ENCODE data around the gene PTPN5.

The PTPN5 gene

GRCh38 chr11:18752502-18752901 is 39.1 kb downstream of the PTPN5 start:
- no peak for TF ChIP-seq POLR2A (IDR thresholded peaks at IDR 0.05; ENCODE audit: low read depth, low read length)
- no peak for TF ChIP-seq POLR2AphosphoS5 (IDR thresholded peaks at IDR 0.05; ENCODE audit: low read depth, low read length)
- no peak for TF ChIP-seq TAF1 (IDR thresholded peaks at IDR 0.05; ENCODE audit: borderline replicate concordance, low read depth, low read length)
- DNase-seq (ENCODE audit: insufficient read length): no peak
- no peak for FAIRE-seq

DNA sequence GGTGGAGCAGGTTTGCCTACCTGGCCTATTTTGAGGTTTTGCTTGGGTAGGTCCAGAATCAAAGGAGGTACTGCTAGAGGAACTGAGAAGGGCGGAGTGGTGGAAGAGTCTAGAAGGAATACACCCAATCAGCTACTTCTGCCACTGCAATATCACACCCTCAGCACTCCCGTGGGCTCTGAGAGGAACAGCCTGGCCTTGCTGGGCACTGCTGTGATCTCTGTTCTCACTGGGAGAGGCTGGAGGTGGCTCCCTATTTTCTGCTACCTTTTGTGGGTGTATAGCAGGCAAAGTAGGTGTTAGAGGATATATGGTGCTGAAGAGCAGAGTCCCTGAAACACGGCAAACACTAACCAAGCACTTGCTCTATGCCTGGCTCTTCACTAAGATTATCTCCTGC is 40.7 kb downstream of the PTPN5 start:
- no peak for FAIRE-seq
- DNase-seq (ENCODE audit: insufficient read length): no peak
- TF ChIP-seq TAF1 (IDR thresholded peaks at IDR 0.05; ENCODE audit: borderline replicate concordance, low read depth, low read length) (no peak), POLR2AphosphoS5 (IDR thresholded peaks at IDR 0.05; ENCODE audit: low read depth, low read length) (no peak), POLR2A (IDR thresholded peaks at IDR 0.05; ENCODE audit: low read depth, low read length) (no peak)

- FAIRE-seq: no peak
- no peak for TF ChIP-seq POLR2AphosphoS5 (IDR thresholded peaks at IDR 0.05; ENCODE audit: low read depth, low read length)
- TF ChIP-seq POLR2A (IDR thresholded peaks at IDR 0.05; ENCODE audit: low read depth, low read length): no peak
- no peak for TF ChIP-seq TAF1 (IDR thresholded peaks at IDR 0.05; ENCODE audit: borderline replicate concordance, low read depth, low read length)
- no peak for DNase-seq (ENCODE audit: insufficient read length)
Measured at GRCh38 chr11:18749681-18750319, 41.8 kb downstream of the PTPN5 start.

DNA sequence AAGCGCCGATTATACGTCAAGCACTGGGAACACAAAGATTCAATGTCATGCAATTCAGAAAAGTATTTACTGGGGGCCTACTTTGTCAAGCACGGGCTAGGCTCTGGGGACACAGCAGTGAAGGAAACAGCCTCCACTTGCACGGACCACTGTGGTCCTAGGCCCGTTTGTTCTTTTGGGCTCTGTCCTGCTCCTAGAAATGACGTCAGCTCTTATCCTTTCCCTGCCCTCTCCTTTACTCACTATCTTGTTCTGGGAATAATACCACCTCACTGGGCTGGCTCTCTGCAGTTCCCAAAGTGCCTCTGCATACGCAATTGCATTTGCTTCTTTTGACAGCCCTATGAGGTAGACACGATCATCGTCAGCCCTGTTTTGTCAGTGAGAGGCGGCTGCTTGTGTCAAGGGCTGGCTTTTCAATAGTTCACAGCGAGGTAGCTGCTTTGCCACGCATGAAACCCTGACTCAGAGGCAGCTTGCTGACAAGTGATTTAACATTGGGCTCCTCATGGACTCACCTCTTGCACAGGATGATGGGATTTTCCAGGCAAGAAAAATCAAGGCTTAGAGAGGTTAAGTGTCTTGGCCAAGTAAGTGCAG is 42.7 kb downstream of the PTPN5 start:
- no peak for TF ChIP-seq POLR2AphosphoS5 (IDR thresholded peaks at IDR 0.05; ENCODE audit: low read depth, low read length)
- no peak for TF ChIP-seq TAF1 (IDR thresholded peaks at IDR 0.05; ENCODE audit: borderline replicate concordance, low read depth, low read length)
- no peak for TF ChIP-seq POLR2A (IDR thresholded peaks at IDR 0.05; ENCODE audit: low read depth, low read length)
- no peak for DNase-seq (ENCODE audit: insufficient read length)
- FAIRE-seq: no peak

- no peak for TF ChIP-seq TAF1 (IDR thresholded peaks at IDR 0.05; ENCODE audit: borderline replicate concordance, low read depth, low read length)
- TF ChIP-seq POLR2AphosphoS5 (IDR thresholded peaks at IDR 0.05; ENCODE audit: low read depth, low read length): no peak
- no peak for TF ChIP-seq POLR2A (IDR thresholded peaks at IDR 0.05; ENCODE audit: low read depth, low read length)
- no peak for FAIRE-seq
- no peak for DNase-seq (ENCODE audit: insufficient read length)
Measured at GRCh38 chr11:18745251-18745650, 46.3 kb downstream of the PTPN5 start.

- no peak for DNase-seq (ENCODE audit: insufficient read length)
- FAIRE-seq: no peak
- TF ChIP-seq POLR2AphosphoS5 (IDR thresholded peaks at IDR 0.05; ENCODE audit: low read depth, low read length): no peak
- TF ChIP-seq POLR2A (IDR thresholded peaks at IDR 0.05; ENCODE audit: low read depth, low read length): no peak
- TF ChIP-seq TAF1 (IDR thresholded peaks at IDR 0.05; ENCODE audit: borderline replicate concordance, low read depth, low read length): no peak
Measured at GRCh38 chr11:18743900-18744514, 47.6 kb downstream of the PTPN5 start.

DNA sequence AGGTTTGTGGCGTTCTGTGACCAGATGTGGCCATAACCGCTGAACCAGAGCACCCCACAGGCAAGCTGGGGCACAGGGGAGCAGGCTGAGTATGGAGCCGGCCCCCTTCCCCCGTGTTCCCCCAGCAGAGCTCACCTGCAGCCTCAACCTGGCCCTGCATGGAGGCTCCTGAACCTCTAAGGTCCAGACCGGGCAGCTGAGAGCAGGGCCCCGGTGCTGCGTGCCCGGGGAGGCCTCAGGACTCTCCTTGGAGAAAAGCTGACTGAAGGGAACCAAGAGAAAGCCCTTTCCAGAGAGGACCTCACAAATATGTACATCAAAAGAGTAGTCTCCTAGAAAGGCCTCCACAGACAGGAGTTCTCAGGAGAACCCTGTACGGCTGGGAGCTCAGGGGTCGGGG is 48.2 kb downstream of the PTPN5 start:
- DNase-seq (ENCODE audit: insufficient read length) (no peak), FAIRE-seq (no peak)
- TF ChIP-seq TAF1 (IDR thresholded peaks at IDR 0.05; ENCODE audit: borderline replicate concordance, low read depth, low read length) (no peak), POLR2AphosphoS5 (IDR thresholded peaks at IDR 0.05; ENCODE audit: low read depth, low read length) (no peak), POLR2A (IDR thresholded peaks at IDR 0.05; ENCODE audit: low read depth, low read length) (no peak)

- no peak for DNase-seq (ENCODE audit: insufficient read length)
- peak; percentile 84 for FAIRE-seq
- TF ChIP-seq POLR2AphosphoS5 (IDR thresholded peaks at IDR 0.05; ENCODE audit: low read depth, low read length): no peak
- TF ChIP-seq POLR2A (IDR thresholded peaks at IDR 0.05; ENCODE audit: low read depth, low read length): no peak
- no peak for TF ChIP-seq TAF1 (IDR thresholded peaks at IDR 0.05; ENCODE audit: borderline replicate concordance, low read depth, low read length)
Measured at GRCh38 chr11:18741783-18742182, 49.8 kb downstream of the PTPN5 start.

- no peak for TF ChIP-seq POLR2AphosphoS5 (IDR thresholded peaks at IDR 0.05; ENCODE audit: low read depth, low read length)
- TF ChIP-seq POLR2A (IDR thresholded peaks at IDR 0.05; ENCODE audit: low read depth, low read length): no peak
- no peak for TF ChIP-seq TAF1 (IDR thresholded peaks at IDR 0.05; ENCODE audit: borderline replicate concordance, low read depth, low read length)
- no peak for DNase-seq (ENCODE audit: insufficient read length)
- FAIRE-seq: peak; percentile 60
Measured at GRCh38 chr11:18739685-18740084, 51.9 kb downstream of the PTPN5 start.

DNA sequence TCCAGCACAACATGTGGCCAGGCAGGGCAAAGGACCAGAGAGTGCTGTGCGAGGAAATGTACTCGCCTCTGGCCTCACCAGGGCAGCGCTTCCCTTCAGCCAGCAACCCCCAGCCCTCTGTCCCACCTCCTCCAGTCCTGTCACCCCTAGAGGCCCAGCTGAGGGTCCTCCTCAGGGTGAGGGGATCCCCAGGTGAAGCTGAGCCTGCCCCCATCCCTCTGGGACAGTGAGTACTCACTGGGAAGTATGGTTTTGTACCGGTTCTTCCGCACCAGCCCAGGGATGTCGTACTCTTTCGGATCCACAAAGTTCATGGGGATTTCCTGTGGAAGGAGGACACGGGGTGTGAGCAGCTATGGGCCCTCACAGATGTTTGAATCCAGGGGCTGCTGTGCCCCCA is 54.0 kb downstream of the PTPN5 start:
- no peak for DNase-seq (ENCODE audit: insufficient read length)
- no peak for TF ChIP-seq POLR2A (IDR thresholded peaks at IDR 0.05; ENCODE audit: low read depth, low read length)
- no peak for TF ChIP-seq POLR2AphosphoS5 (IDR thresholded peaks at IDR 0.05; ENCODE audit: low read depth, low read length)
- no peak for TF ChIP-seq TAF1 (IDR thresholded peaks at IDR 0.05; ENCODE audit: borderline replicate concordance, low read depth, low read length)

DNA sequence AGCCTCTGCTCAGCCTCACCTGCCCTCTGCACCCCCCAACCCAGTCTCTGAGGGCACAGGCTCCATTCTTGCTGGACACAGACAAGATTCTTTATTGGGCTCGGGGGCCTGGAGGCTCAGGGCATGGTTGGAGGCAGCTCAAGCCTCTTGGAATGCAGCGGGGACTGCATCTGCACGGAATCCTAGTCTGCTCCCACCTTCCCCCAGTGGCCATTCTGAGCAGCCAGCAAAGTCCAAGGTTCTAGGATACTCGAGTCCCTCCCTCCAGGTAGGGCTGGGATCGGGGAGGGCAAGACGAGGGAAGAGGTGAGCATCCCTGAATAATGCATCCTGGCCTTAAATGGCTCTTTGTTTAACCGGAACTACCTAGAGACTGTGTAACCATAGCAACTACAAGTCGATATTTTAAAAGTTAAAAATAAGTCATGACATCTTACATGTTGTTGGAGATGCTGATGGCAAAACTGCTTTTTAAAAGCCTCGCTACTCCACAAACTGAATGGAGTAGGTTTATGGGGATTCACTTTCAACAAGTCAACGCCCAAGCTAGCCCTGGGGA is 54.9 kb downstream of the PTPN5 start:
- TF ChIP-seq TAF1 (IDR thresholded peaks at IDR 0.05; ENCODE audit: borderline replicate concordance, low read depth, low read length) (no peak), POLR2A (IDR thresholded peaks at IDR 0.05; ENCODE audit: low read depth, low read length) (no peak), POLR2AphosphoS5 (IDR thresholded peaks at IDR 0.05; ENCODE audit: low read depth, low read length) (no peak)
- no peak for DNase-seq (ENCODE audit: insufficient read length)
- no peak for FAIRE-seq

More for the DNA sequence above, 54.0 kb downstream of the PTPN5 start:
- FAIRE-seq: no peak

All from GM12892 (cell line).